Ishikawa (cell line): Measurements from ENCODE around the gene BBIP1.

Source experiments
- CEBPB ChIP-seq: IDR thresholded peaks from 2 replicates; pipeline ENCODE4 v1.6.1; 2012
- CREB1 ChIP-seq: IDR thresholded peaks from 2 replicates; pipeline ENCODE4 v1.6.1; 2012; ENCODE audit warnings: low read depth
- EGR1 ChIP-seq: IDR thresholded peaks from 2 replicates; pipeline ENCODE4 v1.6.1; 2012
- EP300 ChIP-seq: IDR thresholded peaks from 2 replicates; pipeline ENCODE4 v1.6.1; 2012; ENCODE audit warnings: borderline replicate concordance
- RAD21 ChIP-seq: IDR thresholded peaks from 2 replicates; pipeline ENCODE4 v1.6.1; 2012; ENCODE audit warnings: low read depth
- TAF1 ChIP-seq: IDR thresholded peaks from 2 replicates; pipeline ENCODE4 v1.6.1; 2012; ENCODE audit warnings: low read depth, mild to moderate bottlenecking
- ZBTB7A ChIP-seq: IDR thresholded peaks from 2 replicates; pipeline ENCODE4 v1.6.1; 2012; ENCODE audit warnings: low read depth
- TF ChIP-seq, protein P1 (sequence below): IDR thresholded peaks from 2 replicates; pipeline ENCODE4 v1.6.1; 2012
- TF ChIP-seq, protein P2 (sequence below): IDR thresholded peaks from 2 replicates; pipeline ENCODE4 v1.6.1; 2012; ENCODE audit warnings: low read depth, mild to moderate bottlenecking

DNA sequence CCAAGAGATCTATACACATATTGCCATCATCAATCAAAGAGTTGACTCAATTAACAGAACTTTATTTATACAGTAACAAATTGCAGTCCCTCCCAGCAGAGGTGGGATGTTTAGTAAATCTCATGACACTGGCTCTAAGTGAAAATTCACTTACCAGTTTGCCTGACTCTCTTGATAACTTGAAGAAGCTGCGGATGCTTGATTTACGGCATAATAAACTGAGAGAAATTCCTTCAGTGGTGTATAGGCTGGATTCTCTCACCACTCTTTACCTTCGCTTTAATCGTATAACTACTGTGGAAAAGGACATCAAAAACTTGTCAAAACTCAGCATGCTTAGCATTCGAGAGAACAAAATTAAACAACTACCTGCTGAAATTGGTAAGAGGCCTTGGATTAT is 45.7 kb upstream of the BBIP1 start:
- no peak for TF ChIP-seq EGR1
- no peak for TF ChIP-seq RAD21
- TF ChIP-seq, protein P1, sequence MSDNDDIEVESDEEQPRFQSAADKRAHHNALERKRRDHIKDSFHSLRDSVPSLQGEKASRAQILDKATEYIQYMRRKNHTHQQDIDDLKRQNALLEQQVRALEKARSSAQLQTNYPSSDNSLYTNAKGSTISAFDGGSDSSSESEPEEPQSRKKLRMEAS = no peak
- no peak for TF ChIP-seq CREB1
- TF ChIP-seq, protein P2, sequence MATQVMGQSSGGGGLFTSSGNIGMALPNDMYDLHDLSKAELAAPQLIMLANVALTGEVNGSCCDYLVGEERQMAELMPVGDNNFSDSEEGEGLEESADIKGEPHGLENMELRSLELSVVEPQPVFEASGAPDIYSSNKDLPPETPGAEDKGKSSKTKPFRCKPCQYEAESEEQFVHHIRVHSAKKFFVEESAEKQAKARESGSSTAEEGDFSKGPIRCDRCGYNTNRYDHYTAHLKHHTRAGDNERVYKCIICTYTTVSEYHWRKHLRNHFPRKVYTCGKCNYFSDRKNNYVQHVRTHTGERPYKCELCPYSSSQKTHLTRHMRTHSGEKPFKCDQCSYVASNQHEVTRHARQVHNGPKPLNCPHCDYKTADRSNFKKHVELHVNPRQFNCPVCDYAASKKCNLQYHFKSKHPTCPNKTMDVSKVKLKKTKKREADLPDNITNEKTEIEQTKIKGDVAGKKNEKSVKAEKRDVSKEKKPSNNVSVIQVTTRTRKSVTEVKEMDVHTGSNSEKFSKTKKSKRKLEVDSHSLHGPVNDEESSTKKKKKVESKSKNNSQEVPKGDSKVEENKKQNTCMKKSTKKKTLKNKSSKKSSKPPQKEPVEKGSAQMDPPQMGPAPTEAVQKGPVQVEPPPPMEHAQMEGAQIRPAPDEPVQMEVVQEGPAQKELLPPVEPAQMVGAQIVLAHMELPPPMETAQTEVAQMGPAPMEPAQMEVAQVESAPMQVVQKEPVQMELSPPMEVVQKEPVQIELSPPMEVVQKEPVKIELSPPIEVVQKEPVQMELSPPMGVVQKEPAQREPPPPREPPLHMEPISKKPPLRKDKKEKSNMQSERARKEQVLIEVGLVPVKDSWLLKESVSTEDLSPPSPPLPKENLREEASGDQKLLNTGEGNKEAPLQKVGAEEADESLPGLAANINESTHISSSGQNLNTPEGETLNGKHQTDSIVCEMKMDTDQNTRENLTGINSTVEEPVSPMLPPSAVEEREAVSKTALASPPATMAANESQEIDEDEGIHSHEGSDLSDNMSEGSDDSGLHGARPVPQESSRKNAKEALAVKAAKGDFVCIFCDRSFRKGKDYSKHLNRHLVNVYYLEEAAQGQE = no peak
- TF ChIP-seq TAF1 = no peak
- TF ChIP-seq ZBTB7A = no peak
- no peak for TF ChIP-seq EP300
- TF ChIP-seq CEBPB = no peak
